Endothelial cell of hepatic sinusoid (primary cell): Measurements from ENCODE around the gene OR13C2.
"Not testable (repeated sequence)": the region's sequence is repeated elsewhere in the genome, so short reads cannot be mapped to it uniquely, and the experiment has no call there.

ENCODE experiments used
- in situ Hi-C: cut with HindIII; loops from 2 replicates; pipeline ENCODE4 v1.10.0; 2017; ENCODE audit warnings: low sequenced_read_pairs

The OR13C2 gene, protein sequence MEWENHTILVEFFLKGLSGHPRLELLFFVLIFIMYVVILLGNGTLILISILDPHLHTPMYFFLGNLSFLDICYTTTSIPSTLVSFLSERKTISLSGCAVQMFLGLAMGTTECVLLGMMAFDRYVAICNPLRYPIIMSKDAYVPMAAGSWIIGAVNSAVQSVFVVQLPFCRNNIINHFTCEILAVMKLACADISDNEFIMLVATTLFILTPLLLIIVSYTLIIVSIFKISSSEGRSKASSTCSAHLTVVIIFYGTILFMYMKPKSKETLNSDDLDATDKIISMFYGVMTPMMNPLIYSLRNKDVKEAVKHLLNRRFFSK

DNA sequence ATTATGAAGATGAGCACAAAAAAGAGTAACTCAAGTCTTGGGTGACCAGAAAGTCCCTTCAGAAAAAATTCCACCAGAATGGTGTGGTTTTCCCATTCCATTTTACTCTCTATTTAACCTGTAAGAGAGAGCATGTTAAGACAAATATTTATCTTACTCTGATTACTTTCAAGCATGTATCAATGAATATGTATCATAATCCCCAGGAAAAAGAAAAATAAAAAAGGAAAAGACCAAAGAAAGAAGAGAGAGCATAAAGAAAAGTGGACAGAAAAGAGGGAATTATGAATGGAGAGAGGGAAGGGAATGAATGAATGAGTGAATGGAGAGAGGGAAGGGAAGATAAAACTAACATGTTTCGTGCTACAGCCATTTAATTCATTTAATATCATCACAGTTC, at the start of gene OR13C2:
OR13C2 (minus strand) TSS at position 101 of the 400 bp plus-strand sequence; CDS start at position 101, 0 bp downstream.
- in situ Hi-C loops, result not testable (repeated sequence)

DNA sequence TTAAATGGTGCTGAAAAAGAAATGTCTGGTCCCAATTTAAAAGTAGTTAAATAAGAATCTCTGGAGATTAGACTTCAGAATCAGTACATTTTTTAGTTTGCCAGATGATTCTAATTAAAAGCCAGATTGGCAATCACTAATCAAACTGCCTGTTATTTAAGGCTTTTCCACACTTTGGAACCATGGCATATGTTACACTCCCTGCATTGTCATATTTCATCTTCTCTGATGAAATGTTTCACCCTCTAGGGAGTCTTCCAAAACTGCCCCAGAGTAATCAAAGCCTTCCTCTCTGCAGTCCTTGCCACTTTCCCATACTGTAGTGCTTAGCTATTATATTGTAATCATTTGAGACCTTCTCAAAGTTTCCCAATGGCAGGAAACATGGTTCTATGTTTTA, 30.0 kb upstream of the OR13C2 start:
- in situ Hi-C loops, result no loop called here

DNA sequence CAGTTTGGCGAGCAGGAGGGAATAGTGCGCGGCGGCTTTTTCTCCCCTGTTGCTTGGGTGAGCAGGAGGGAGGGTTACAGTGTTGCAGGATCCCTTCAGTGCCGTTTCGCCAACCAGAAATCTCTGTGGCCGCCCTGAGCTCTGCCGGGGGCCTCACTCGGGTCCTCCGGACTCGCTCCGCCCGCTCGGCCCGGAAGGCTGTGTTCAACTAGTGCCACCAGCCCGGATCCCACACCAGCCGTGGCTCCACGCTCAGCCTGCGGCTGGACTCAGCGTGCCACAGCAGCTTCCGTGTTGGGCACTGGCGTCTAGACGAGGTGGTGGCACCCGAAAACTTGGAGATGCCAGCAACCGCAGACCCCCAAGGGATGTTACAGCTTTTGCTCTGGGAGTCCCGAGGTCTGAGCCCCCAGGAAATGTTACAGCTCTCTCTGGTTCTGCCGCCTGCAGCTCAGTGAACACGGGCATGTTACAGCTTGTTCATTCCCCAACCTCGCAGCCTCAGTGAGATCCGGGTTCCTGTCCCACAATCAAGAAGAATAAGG, 28.6 kb upstream of the OR13C2 start:
- in situ Hi-C loops, result no loop called here

DNA sequence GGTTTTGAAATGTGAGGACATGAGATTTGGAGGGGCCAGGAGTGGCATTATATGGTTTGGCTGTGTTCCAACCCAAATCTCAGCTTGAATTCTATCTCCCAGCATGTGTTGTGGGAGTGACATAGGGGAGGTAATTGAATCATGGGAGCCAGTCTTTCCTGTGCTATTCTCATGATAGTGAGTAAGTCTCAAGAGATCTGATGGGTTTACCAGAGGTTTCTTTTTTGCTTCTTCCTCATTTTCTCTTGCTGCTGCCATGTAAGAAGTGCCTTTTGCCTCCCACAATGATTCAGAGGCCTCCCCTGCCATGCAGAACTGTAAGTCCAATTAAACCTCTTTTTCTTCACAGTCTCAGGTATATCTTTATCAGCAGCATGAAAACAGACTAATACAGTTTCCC, 20.5 kb upstream of the OR13C2 start:
- in situ Hi-C loops, result not testable (repeated sequence)

DNA sequence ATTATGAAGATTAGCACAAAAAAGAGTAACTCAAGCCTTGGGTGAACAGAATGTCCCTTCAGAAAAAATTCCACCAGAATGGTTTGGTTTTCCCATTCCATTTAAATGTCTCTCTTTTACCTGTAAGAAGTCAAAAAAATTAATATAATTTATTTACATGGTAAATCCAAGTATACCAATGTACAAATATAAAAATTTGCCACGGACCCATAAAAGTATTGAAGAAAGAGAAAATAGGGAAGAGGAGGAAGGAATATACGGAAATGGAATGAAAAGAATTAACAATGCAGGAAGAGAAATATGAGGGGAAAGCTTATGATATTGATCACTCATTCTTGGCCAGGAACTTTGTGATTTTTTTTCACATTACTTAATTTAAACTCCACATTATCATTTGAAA, 12.7 kb upstream of the OR13C2 start, which contains the start of gene OR13C9:
OR13C9 (minus strand) TSS at position 101 of the 400 bp plus-strand sequence; CDS start at position 101, 0 bp downstream.
- in situ Hi-C loops, result no loop called here

DNA sequence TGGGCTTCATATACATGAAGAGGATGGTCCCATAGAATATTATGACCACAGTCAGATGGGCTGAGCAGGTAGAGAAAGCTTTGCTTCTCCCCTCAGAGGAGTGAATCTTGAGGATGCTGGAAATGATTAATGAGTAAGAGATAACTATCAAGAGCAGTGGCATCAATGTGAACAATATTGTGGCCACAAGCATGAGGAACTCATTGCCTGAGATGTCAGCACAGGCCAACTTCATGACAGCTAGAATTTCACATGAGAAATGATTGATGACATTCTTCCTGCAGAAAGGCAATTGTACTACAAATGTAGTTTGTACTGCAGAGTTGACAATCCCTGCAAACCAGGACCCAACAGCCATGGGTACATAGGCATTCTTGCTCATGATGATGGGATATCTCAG, 12.0 kb upstream of the OR13C2 start:
- in situ Hi-C loops, result no loop called here

DNA sequence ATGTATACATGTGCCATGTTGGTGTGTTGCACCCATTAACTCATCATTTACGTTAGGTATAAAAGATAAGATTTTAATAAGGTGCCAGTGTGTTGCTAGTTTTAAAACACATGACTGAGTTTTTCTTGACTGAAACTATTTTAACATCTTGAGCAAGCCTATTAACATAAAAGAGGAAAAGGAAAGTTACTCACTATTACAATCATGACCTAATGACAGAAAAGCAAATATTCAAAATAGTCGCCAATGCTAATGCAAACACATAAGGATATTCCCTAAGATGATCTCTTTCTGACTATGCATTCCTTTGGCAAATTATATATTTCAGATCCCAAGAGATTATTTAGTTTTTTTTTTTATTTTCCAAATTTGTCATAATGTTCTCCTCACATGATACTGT, 5.8 kb upstream of the OR13C2 start:
- in situ Hi-C loops, result no loop called here

DNA sequence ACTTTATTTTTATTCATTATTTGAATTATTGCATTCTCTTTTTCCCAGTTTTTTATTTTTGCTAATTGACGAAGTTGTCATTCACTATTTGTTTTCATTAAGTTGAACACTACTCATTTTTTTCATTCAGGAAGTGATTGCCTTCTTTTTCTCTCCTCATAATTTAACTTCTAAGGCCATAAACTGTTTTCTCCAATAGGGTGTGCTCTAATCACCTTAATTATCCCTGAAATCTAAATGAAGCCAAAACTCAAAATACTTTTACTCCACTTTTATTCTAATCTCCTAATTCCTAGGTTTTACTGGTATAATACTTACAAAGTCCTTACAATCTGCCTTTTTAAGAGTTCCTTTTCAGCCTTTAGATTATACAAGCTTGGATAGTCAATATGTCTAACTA, 2.9 kb upstream of the OR13C2 start:
- in situ Hi-C loops, result no loop called here

DNA sequence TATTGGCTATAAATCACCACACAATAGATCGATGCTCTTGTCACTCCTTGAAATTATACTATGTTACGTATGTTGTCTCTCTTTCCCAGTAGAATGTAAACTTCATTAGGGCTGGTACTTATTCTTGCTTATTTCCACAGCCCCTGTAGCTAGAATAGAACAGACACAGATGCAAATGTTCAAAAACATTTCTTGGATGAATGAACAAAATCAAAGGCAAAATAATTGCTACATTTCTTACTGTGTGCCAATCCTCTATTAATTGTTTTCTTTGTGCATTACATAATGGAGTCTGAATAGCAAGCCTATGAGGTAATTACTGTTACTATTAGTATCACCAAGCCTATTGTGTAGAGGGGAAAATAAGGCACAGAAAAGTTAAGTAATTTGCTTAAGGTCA, 725 bp upstream of the OR13C2 start:
- in situ Hi-C loops, result no loop called here

DNA sequence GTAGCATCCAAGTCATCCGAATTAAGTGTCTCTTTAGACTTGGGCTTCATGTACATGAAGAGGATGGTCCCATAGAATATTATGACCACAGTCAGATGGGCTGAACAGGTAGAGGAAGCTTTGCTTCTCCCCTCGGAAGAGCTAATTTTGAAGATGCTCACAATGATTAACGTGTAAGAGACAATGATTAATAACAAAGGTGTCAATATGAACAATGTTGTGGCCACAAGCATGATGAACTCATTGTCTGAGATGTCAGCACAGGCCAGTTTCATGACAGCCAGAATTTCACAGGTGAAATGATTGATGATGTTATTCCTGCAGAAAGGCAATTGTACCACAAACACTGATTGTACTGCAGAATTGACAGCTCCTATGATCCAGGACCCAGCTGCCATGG, 626 bp downstream of the OR13C2 start:
- in situ Hi-C loops, result no loop called here

DNA sequence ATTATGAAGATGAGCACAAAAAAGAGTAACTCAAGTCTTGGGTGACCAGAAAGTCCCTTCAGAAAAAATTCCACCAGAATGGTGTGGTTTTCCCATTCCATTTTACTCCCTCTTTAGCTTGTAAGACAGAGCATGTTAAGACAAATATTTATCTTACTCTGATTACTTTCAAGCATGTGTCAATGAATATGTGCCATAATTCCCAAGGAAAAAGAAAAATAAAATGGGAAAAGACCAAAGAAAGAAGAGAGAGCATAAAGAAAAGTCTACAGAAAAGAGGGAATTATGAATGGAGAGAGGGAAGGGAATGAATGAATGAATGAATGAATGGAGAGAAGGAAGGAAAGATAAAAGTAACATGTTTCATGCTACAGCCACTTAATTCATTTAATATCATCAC, 6.1 kb downstream of the OR13C2 start, which contains the start of gene OR13C5:
OR13C5 (minus strand) TSS at position 101 of the 400 bp plus-strand sequence; CDS start at position 101, 0 bp downstream.
- in situ Hi-C loops, result not testable (repeated sequence)

DNA sequence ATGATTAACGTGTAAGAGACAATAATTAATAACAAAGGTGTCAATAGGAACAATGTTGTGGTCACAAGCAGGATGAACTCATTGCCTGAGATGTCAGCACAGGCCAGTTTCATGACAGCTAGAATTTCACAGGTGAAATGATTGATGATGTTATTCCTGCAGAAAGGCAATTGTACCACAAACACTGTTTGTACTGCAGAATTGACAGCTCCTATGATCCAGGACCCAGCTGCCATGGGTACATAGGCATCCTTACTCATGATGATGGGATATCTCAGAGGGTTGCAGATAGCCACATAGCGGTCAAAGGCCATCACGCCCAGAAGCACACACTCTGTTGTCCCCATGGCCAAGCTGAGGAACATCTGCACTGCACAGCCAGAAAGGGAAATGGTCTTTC, 6.7 kb downstream of the OR13C2 start:
- in situ Hi-C loops, result not testable (repeated sequence)

DNA sequence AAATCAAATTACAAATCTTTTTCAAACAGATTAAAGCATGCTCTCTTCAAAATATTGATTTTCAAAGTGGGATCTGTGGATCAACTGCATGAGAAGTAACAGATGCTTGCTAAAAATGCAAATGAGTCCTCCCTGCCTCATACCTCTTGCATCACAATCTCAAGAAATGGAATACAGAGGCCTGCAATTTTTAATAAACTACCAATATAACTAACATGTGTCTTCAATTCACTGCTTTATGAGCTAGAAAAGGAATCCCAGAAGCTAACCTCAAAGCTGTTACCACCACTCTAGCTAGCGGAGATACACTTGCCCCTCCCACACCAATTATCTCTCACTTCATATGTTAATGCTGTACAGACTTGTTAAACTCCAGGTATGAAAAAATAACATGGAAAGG, 15.8 kb downstream of the OR13C2 start:
- in situ Hi-C loops, result no loop called here

DNA sequence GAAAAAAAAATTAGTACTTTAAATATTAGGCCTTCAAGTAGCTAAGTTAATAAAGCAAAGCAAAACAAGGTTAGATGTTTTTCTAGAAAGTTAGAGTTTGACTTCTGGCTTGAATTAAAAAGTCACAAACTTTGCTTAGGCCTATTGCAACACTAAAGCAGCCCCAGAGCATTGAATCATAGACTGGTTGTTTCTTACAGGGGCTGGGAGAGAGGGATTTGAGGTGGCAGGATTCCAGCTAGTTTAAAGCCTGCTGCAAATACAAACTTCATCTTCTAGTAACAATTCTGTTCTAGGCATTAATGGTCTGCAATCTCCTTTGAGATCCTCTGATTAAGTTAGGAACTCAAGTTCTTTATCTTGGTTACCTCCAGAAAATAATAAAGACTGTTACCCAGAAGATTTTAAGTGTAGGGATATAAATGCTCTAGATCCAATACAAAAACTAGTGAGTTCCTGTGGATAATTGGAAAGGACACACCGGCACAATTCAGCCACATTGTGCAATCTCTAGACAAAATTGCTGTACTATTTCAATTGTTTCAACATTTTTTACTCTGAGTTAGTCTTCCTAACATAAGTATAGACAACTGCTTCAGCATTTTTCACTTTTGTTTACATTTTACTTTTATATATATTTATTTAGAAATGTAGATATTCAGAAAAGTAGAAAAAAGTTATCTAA, 18.8 kb downstream of the OR13C2 start:
- in situ Hi-C loops, result no loop called here

DNA sequence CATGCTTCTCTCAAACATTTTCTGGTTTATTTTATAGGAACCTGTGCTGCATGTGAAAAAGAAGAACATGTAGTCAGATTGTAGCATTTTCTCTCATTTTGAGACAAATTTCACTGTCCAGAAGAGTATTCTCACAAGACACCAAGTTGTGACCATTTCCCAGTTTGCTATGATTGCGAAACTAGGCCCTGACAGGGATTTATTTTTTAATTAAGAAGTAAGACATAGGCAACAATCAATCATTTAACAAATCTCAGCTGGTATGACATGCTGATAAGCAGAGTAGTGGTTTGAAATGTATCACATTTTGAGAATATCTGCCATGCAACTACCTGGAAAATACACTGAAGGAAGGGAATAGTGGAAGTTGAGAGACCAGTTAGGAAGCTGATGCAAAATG, 24.9 kb downstream of the OR13C2 start:
- in situ Hi-C loops, result no loop called here

DNA sequence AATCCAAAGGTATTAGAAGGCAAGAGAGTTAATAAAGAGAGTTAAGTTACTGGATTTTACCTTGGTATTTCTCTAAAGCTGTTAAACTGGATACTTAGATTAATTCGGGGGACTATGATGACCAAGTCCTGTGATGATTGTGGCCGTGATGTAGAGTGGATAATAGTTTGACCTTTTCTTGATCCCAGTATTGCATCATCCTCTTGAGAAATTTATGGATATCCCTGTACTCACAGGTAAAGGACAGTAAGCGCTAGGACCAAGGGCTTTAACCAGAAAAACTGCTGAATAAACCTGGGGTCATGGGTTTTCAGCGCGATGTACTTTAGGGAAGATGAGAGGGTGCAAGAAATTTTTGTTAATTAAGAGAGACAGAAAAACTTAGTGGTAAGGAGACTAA, 28.2 kb downstream of the OR13C2 start:
- in situ Hi-C loops, result no loop called here

DNA sequence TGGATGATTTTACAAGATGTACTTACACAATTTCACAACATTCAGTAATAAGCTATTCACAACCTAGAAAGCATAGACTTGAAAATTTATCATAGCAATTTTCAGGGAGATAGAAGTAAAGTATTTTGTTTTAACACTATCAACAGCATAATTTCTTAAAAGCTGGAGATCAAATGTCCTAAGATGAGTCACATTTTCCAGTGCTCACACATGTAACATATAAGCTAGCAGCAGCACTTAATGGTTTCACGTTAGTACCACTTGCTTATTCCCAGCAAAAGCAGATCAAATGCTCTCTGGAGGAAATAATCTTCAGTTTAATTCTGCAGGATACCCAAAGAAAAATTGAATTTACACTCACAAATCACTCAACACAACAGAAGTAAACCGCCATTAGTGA, 30.0 kb downstream of the OR13C2 start:
- in situ Hi-C loops, result no loop called here

DNA sequence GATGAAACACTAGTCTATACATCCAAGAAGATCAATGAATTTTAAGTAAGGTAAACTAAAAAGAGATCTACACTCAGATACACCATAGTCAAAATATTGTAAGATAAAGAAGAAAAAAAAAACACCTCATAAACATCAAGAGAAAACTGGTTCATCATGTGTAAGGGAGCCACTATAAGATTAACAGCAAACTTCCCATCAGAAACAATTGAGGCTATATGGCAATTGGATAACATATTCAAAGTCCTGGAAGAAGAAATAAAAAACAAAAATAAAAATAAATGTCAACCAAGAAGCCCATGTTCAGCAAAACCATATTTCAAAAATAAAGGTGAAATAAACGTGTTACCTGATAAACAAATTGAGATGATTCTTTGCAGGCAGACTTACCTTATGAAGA, 32.8 kb downstream of the OR13C2 start:
- in situ Hi-C loops, result no loop called here

DNA sequence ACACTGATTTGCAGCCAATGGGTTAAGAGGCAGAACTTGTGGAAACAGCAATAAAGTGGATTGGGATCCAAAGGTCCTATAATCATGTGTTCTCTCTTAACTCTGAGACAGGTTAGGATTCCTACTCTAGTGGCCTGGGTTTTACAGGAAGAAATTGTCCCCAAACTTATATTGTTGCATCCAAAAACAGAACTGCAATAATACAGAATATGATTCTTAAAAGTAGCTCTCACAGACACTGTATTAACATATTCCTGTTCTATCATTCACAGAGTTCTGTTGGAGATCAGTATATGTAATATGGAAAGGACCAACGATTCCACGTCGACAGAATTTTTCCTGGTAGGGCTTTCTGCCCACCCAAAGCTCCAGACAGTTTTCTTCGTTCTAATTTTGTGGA, 36.6 kb downstream of the OR13C2 start, which contains the start of gene OR13C8:
OR13C8 (plus strand) TSS at position 301 of the 400 bp plus-strand sequence; CDS start at position 301, 0 bp downstream.
- in situ Hi-C loops, result no loop called here

DNA sequence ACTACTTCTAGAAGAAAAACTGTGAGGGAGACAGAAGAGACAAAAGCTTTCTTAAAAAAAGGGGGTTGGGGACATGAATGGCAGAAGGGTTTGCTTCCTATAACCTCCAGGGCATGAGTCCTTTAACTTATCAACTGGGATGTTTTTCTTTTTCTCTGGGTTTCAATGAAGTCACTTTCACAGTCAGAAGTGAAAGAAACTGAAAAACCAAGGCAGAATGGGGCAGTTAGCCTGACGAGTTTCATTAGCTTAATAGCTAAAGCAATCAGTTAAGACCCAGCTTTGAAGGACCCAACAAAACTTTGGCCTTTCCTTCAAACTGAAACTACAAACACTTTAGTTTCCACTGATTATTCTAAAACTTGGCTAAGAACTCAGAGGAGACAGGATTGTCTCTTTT, 41.1 kb downstream of the OR13C2 start:
- in situ Hi-C loops, result no loop called here

DNA sequence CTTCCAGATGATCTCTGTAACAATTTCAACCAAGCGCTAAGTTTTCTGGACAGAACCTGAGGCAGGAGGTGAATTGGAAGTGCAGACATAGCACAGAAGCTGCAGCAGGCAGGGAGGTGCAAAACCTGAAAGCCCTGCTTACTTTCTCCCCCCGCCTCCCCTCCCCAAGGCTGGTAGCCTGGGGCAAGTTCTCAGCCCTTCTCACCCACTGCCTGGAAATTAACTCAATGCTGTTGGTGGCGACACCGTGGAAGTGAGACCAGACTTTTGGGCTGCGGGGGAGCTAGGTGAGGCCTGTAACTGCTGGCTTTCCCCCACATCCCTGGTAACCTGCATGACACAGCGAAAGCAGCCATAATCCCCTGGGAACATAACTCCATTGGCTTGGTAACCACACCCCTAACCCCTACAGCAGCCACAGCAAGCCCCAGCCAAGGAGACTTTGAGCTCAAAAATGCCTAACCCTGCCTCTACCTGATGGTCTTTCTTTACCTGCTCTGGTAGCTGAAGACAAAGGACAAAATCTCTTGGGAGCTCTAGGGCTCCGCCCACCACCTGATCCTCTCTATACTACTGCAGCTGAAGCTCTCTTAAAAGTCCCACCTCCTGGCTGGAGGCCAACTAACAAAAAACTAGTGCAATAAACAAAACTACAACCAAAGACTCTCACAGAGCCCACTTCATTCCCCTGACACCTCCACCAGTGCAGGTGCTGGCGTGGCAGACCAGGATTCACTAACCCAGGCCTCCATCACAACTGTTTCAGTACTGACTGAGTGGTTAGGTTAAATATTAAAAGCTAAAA, 48.4 kb downstream of the OR13C2 start:
- in situ Hi-C loops, result no loop called here
